GM20431 (cell line): ENCODE results near the gene OR8J1.
"Not testable (repeated sequence)": the region's sequence is repeated elsewhere in the genome, so short reads cannot be mapped to it uniquely, and the experiment has no call there.

Experiments
- in situ Hi-C: fragments of 300-500 bp; cut with MseI, MboI; formaldehyde crosslinking; loops from one replicate; pipeline ENCODE4 v1.15.0; 2020; ENCODE audit warnings: low sequenced_read_pairs; ENCODE audit not compliant: unreplicated experiment

Gene OR8J1

DNA sequence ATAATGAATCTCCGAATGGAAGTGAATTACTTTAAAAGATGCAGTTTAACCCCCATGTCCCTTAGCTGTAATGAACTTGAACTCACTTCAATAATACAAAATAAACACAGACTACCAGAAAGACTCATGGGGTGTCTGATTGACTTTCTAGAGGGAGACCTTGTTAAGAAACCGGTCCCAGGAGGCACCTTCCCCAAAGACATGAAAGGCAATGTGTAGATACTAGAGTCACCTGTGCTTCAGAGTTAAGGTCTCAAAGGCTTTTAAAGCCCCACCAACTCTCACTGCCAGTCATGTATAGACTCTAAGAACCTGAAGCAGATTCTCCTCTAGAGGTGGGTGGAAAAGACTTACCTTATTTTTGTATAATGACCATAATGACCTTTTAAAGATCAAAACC, at the start of gene OR8J1:
OR8J1 (plus strand) TSS at position 301 of the 400 bp plus-strand sequence. CDS start 5,956 bp downstream, outside the sequence.
- in situ Hi-C loops = no loop called here

- in situ Hi-C loops = no loop called here
These were observed 46.3 kb upstream of the OR8J1 start for GRCh38 chr11:56307836-56308235.

GRCh38 chr11:56314844-56315243, 39.2 kb upstream of the OR8J1 start, which contains the start of gene OR8K3:
Gene OR8K3 (plus strand): TSS chr11:56315144. CDS start chr11:56318307, 3,163 bp downstream.
- in situ Hi-C loops = no loop called here

GRCh38 chr11:56331861-56332491, 22.1 kb upstream of the OR8J1 start:
- in situ Hi-C loops = no loop called here

DNA sequence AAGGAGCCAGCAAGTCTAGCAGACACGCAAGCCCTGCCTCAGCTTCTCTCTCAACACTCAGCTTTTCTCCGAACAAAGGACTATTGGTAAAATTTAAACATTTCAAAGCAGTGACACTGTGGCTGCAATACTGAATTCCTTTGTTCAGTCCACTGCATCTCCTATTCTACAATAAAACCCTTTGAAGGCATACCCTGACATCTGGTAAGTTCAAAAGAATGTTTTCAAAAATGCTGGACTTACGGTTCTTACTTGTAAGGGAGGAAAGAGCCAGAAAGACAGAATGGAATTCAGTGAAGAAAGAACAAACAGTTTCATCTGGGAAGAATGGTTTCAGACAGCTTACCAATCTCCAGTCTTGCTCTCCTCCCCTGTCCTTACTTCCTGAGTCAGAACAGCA, 20.9 kb upstream of the OR8J1 start:
- in situ Hi-C loops = no loop called here

- in situ Hi-C loops = no loop called here
These were observed 13.8 kb upstream of the OR8J1 start for GRCh38 chr11:56340289-56340688.

- in situ Hi-C loops = no loop called here
These were observed 8.4 kb upstream of the OR8J1 start, which contains the start of gene OR8K1 for GRCh38 chr11:56345739-56346138. Gene OR8K1 (plus strand): TSS chr11:56346039. CDS start chr11:56346039, 0 bp downstream.

- in situ Hi-C loops = no loop called here
These were observed 21.2 kb downstream of the OR8J1 start, which contains the start of gene OR8U1 for GRCh38 chr11:56375324-56375723. Gene OR8U1 (plus strand): TSS chr11:56375624. CDS start chr11:56375624, 0 bp downstream.

DNA sequence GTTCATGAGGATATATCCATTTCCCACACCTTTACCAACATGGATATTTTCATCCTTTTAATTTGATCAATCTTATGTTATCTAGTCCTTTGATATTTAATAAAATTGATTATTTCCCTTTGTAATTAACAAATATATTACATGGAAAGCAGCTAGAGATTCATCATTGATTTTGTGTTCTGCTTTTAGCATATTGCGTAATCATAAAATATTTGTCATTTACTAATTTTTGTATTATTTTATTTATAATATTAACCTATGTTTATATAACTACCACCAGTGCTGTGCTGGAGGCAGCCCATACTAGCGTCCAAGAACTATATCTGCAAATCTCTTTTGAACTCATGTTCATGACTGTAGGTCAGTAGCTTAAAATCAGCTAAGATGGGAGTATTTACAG, 26.0 kb downstream of the OR8J1 start:
- in situ Hi-C loops = no loop called here

DNA sequence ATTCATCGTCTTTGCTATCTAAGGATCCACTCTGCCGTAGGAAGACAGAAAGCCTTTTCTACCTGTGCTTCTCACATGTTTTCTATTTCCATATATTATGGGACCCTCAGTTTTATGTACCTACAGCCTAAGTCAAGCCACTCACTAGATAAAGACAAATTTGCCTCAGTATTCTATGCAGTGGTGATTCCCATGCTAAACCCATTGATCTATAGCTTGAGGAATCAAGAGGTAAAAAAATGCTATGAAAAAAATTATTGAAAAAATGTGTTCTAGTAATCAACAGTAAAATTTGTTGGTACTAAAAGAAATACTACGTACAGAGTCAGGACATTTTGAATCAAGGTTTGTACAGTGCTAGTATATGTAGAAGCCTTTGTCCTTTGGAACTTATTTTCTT, 40.3 kb downstream of the OR8J1 start:
- in situ Hi-C loops = no loop called here

- in situ Hi-C loops = no loop called here
These were observed 42.0 kb downstream of the OR8J1 start for GRCh38 chr11:56396047-56396446.

DNA sequence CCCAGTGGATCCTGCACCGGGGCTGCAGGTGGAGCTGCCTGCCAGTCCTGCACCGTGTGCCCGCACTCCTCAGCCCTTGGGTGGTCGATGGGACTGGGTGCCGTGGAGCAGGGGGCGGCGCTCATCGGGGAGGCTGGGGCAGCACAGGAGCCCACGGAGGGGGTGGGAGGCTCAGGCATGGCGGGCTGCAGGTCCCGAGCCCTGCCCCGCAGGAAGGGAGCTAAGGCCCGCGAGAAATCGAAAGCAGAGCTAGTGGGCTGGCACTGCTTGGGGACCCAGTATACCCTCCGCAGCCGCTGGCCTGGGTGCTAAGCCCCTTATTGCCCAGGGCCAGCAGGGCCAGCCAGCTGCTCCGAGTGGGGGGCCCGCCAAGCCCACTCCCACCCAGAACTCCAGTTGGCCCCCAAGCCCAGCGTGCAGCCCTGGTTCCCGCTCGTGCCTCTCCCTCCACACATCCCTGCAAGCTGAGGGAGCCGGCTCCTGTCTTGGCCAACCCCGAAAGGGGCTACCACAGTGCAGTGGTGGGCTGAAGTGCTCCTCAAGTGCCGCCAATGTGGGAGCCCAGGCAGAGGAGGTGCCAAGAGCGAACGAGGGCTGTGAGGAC, 47.9 kb downstream of the OR8J1 start:
- in situ Hi-C loops = not testable (repeated sequence)

DNA sequence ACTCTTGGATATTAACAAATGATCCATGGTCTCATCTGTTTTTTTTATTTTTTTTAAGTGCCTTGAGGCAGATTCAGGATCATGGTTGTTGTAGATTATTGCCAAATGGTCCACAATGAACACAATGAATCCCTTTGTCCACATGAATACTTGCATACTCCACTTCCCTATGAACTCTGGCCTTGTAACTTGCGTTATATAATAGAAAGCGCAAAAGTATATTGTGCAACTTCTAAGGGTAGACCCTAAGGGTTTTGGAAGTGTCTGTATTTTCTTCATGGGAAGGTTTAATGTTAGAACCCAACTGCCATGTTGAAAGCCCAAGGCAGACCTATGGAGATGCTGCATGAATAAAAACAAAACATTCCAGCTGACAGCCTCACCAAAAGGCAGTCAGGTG, 50.3 kb downstream of the OR8J1 start:
- in situ Hi-C loops = no loop called here

GRCh38 chr11:56410801-56411200, 56.7 kb downstream of the OR8J1 start:
- in situ Hi-C loops = no loop called here
